ENCODE results near the gene ZC3H18.

DNA sequence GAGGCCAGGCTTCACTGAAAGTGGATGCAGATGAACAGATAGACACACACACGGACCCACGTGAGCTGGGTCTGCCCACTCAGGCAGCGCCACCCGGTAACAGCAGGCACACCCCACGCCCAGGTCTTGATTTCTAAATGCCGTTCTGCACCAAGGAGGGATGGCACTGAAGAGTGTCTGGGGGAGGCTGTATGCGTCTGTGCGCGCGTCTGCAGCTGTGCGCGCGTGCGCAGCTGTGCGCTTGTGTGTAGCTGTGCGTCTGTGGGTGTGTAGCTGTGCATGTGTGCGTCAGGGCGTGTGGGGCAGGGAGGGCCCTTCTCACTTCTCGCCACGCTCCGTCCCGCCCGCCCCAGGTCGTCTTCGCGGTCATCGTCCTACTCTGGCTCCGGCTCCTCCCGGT lies 52.7 kb downstream of the ZC3H18 start:
- TF ChIP-seq YY1 (IDR thresholded peaks at IDR 0.05; ENCODE audit: insufficient read depth, insufficient read length) (no peak), ZNF274 (IDR thresholded peaks at IDR 0.05; ENCODE audit: low read depth, low read length) (no peak), SUZ12 (IDR thresholded peaks at IDR 0.05; ENCODE audit: extremely low read depth, insufficient read depth, insufficient read length) (no peak)
